ENCODE measurements around the gene MEG3.

The MEG3 gene

DNA sequence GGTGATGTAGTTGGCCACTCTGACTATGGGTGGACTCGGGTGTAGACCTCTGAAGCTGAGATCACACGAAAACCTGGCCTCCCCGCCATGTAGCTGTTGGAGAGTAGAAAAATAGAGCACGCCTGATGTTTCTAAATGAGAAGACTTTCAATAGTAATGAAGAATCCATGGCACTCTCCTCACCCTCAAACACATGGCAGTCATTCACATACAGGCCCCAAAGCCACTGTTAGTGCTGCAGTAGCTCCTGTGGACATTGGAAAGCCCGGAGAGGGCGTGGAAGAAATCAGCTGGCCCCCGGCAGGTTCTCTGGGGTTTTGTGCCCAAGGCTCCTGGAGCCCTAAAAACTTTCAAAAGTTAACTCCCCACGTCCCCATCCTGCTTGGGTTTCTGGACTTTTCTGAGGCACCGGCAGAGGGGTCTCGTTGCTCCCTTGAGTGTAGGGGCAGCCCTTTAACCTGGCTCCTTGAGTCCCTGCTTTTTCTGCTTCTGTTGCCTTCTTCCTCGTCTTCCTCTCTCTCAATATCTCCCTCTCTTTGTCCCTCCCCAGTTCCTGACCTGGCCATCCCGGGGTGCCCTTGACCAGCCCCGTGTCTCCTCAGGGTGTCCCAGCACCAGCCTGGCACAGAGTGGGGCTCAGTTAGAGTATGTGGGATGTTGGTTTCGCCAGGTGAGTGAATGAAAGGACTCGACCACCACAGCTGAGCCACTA is 8.3 kb downstream of the MEG3 start:
- no peak for DNase-seq

DNA sequence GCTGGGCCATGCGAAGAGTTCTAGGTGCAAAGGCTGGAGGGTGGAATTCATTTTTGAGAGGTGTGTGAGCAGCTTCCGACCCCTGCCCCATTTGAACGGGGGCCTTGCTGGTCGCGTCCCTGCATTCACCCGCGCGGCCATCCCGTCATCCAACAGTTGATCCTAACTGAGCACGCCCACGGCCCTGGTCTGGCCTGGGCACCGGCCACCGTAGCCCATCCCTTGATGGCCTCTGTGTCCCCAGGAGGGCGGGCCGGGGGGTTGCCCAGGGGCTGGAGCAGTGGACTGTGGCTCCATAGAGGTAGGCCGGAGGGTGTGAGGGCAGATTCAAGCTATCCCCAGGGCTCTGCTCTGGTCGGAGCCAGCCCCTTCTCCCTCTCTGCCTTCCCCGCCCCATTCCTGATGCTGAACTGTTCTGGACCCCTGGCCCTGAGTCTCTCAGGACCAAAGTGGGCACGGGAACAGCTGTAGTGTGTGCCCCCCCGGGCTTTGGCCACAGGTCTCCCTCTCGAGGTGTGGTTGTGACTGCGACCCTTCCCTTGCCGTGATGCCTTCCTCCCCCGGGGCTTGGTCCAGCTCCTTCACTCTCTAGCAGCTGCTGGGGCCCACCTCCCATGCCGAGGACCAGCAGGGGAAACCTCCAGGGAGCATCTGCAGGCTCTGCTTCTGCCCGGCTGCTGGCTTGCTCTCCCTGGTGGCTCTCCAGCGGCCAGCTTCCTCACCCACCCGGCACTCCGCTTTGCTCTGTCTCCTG is 9.1 kb downstream of the MEG3 start:
- no peak for DNase-seq

DNA sequence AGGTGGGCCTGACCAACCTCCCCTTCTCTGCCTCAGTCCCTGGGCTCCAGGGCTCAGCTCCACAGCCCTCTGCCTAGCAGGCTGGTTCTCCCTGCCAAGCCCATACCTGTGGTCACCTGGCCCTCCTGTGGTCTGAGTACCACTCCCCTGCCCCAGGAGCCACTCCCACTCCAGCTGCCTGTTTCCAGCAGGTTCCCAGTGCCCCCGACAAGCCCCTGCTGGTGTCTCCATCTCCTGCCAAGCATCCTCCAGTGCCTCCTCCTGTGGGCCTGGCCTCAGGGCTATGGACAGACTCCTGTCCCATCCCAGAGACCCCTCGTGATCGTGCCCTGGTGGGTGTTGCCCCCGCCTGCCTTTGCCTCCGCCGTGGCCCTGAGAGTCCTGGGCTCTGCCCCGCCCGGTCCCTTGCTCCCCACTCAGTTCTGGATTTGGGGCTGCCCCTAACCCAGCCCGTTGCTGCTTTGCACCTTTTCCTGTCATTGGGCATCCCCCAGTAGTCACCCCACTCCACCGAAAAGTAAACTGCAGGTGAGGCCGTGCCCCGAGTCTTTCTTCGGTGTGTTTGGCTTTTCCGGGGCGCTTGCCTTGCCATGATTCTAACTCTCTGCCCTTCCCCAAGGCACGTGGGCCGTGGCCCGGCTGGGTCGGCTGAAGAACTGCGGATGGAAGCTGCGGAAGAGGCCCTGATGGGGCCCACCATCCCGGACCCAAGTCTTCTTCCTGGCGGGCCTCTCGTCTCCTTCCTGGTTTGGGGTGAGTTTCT is 9.8 kb downstream of the MEG3 start:
- DNase-seq, result no peak

DNA sequence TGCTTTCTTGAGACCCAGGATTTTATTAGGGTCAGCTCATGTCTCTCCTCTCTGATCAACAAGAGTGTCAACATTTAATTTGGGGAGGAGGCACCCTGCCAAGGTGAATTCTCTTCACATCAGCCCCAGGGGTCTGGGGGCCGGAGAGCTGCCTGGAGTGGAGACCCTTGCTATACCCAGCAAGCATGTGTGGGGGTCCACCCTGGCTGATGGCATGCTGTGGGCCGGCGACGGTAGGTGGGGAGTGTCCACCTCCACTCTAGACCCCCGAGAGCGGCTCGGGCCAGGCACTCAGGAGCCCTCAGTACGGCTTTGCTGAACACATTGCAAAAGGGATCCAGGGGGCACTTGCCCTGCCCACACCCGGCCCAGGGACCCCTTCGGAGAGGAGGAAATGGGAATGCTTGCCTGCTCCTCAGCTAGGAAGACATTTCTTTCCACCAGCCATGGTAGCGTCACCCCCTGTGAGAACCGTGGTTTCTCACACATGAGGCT is 10.4 kb downstream of the MEG3 start:
- no peak for DNase-seq

DNA sequence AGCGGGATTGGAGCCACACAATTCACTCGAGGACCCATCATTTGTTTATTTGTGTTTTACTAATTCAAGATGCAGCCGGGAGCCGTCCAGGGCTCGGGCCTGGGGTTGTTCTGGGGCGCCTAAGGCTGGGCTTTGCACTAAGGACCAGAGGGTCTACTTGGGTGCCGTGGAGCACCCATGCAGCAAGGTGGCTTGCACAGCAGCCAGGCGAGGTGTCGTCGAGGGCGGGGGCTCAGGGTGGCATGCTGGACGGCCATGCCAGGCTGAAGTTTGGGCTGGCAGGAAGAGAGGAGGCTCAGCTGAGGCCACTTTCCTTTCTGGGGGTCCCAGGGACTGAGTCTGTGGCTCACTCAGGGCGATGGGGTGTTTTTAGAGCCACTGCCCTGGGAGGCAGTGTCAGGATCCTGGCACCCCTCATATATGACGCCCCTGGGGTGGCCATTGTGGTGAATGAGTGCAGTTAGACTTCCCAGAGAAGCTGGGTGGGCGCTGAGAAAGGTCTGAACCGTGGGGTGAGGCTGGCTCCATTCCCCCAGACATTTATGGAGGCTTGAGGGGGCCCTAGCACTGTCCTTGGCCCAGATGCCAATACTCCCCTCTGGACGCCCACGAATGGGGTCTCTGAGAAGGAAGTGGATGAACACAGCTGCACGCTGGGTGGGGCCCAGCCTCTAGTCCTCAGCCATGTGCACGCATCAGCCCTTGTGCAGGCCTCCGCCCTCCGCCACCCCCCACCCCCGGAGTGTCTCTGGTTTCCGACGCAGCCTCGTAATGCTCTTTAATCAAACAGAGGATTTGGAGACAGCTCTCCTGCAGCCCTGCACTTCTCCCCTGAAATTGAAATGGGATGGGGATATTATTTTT is 11.3 kb downstream of the MEG3 start:
- DNase-seq, result peak; percentile 71

DNA sequence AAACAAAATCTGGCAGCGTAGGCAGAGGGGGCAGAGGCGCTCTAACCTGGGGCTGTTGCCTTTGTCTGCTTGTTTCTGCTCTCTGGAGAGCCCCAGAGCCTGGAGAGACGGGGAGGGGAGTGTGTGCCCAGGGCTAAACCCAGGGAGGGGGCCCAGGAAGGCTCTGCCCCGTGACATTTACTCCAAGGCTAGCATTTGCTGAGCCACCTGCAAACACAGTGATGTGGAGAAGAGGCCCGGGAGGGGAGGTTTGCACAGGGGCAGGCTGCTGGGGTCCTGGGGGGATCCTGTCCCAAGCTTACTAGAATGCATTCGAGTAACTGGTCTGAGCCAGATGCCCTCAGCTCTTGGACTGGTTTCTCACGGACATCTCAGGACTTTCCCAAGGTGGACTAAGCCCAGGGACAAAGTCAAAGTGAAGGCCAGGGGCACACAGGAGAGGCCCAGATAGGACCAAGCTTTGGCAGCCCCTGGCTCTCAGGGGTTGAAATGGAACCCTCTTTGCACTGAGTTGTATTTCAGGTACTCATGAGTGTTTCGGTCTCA is 12.0 kb downstream of the MEG3 start:
- DNase-seq, result no peak

DNA sequence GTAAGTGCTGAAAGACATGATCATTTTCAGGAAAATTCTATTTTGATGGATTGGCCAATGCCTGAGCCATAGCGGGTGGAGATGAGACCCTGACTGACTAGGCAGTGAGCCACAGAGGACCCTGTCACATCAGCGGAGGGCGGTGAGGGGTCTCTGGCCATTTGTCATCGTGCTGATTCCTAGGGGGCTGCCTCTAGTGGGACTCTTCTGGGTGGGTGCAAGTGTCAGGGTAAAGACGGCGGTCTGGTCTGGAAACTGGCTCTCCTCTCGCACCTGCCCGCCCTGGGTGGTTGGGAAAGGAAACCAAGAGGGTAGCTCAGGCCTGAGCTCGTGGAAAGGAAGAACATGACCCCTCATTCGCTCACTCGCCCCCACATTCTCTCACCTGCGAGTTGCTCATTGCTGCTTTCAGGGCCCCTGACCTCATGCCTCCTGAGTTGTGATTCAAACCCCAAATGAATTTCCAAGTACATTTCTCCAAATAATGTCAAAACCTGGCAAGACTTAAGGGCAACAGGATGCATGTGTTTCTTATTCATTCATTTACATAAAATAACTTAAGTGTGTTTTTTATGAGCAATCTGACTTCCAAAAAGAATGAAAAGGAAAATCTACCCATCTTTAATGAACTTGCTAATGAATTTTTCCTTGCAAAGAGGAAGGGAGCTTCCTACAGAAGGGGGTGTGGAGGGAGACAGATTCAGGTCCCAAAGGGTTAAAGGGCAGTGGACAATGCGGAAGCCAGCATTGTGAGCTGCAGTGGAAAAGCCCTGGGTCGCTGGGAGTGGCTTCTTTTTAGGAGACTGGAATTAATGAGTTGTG is 12.8 kb downstream of the MEG3 start:
- DNase-seq, result no peak

DNA sequence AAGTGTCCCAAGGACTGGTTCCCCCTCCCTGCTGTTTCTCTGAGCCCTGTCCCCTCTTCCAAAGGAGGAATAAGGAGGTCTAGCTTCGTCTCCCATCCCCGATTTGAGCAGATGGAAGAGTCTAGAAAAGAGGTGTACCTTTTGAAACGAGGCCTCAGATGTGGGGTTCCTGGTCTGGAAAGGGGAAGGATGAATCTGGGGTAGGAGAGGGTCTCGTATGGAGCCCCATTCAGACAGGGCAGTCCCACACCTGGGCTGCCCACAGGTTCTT is 13.3 kb downstream of the MEG3 start:
- no peak for DNase-seq

DNA sequence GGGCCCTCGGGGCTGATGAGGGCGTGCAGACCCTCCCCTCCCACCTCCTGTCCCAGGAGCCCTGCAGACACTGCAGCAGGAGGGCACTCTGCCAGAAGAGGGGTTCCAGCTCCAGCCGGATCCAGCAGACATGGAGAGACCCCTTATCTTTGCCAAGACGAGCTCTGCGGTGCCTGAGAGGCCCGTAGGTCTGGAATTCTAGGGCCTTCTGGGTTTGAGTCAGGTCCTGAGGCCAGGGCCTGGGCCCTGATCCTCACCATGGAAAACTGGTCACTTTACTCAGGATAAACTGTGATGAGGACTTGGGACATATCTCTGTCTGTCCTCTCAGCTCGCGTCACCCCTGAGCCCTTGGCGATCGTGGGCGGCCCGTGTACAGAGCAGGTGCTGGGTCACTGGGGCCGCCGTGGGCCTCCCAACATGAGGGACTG is 13.8 kb downstream of the MEG3 start:
- DNase-seq, result no peak

DNA sequence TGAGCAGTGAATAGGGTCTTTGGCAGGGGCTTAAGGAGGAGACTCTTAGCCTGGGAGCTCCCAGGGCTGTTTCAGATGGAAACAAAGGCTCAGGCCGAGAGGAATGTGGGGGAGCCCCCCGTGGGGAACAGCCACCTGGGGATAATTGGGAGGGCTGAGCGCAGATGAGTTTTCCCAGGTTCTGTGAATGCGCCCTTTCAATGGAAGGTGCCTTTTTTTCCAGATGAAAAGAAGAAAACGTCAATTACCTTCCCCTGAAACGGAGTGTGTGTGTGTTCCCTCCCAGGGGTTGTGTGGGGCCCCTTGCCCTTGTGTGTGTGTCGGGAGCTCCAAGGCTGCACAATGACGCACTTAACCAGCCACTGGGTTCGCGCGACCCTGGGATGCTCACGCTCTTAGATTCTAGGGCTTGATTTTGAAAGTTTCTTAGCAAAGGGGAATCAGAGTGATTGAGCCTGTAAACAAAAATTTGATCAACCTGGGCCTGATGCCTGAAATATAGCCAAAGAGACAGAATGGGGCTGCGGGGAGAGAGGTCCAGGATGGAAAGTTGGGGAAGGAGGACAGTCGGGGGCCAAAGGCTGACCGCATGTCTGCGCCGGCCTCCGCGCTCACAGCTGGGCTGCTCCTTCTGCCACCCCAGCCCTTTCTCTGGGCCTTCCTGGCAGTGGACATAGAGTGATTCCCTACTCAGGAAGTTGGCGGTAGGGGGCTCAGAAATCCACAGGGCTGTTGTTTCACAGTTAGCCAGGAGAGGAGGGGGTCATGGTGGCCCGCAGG is 14.6 kb downstream of the MEG3 start:
- no peak for DNase-seq

DNA sequence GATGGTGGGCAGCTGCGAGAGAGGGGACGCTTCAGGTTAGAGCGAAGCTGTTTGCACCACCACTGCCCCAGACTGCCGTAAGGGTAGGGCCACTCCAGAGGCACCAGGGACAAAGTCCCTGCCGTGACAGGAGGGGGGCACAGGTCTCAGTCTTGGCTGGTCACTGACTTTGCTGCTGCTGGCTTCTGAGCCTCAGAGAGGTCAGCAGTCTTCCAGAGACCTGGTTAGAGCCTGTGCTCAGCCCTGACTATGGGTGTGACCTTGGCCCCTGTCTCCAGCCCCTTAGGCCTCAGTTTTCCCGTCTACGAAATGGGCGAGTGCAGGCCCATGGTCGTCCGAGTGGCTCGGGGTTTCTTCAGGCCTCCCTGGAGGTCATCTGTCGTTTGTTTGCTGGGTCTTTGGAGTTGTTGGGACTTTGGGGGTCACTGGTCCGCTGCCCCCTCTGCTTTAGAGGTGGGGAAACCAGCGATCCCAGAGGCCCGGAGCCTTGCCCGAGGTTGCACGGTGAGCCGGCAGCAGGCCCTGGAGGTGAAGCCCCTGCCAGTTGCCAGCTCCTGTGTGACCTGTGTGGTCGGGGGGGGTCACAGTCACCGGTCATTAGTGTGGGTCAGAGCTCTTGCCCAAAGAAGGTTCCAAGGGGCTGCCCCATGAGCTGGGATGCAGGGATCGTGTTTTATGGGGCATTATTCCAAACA is 15.3 kb downstream of the MEG3 start:
- no peak for DNase-seq

DNA sequence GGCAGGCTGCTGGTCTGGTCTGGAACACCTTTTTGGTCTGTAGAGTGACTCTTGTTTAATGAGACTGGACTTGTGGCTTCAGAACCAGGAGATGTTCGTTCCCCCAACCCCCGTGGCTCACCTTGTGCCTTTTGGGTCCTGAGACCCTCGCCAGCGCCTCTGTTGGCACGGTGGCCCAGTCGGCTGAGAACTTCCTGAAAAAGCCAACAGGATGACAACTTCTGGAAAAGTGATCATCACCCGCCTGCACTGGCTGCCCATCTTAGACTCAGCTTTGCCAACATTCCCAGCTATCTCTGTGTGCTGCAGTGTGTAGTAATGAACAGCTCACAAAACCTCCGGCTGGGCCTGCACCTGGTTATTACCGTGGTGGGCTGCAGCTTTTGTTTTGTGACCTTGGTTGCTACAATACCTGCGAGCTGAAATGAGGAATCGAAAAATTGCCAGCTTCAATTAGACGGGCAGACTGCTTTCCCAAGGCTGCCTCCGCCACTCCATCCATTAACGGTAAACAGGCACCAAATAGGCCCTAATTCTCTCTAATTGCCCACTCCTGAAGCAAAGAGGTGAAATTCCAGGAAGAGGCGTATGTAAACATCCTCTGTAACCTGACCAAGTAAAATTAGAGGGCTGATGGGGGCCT is 16.0 kb downstream of the MEG3 start:
- DNase-seq, result peak; percentile 36

DNA sequence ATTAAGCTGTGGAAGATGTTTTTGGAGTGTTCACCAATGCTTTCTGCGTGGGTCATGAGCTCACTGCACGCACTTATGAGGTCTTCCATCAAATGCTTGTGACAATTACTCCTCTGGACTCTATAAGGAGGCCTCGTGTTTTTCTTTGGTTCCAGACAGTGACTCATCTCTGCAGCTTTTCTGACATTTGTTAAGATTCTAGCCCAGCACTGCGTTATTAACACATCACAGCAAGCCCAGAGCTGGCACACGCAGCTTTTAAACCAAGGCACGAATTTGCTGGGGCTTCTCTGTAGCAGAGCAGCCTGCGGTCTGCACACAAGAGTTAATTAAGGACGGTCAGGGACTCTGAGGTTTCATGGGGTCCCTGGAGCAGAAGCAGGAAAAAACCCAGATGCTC is 16.9 kb downstream of the MEG3 start:
- peak; percentile 50 for DNase-seq

DNA sequence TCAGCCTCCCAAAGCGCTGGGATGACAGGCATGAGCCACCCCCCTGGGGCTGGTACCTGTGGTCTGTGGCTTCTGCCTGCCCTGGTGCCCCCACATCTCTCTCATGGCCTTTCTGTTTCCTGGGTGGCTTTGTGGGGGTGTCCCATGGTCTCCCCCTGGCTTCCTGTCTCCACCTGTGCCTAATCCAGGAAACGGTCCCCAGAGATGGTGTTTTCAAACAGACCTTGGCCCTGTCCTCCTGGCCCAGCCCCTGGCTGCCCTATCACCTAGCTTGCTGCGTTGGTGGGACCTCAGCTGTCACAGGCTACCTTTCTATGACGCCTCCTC is 18.1 kb downstream of the MEG3 start:
- no peak for DNase-seq

DNA sequence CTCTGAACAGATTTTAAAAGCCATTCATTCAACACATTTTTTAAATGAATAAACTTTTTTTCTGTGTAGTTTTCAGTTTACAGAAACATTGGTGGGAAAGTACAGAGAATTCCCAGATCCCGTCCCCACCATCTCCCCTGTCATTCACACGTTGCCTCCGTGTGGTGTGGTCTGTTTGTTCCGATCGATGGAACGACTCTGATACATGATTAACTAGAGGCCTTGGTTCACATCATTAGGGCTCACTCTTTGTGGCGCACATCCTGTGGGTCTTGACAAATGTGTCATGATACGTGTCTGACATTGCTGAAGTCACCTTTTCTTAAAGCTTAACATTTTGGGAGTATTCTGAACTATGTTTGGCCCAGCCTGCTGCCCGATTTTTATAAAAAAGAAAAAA is 18.5 kb downstream of the MEG3 start:
- no peak for DNase-seq

DNA sequence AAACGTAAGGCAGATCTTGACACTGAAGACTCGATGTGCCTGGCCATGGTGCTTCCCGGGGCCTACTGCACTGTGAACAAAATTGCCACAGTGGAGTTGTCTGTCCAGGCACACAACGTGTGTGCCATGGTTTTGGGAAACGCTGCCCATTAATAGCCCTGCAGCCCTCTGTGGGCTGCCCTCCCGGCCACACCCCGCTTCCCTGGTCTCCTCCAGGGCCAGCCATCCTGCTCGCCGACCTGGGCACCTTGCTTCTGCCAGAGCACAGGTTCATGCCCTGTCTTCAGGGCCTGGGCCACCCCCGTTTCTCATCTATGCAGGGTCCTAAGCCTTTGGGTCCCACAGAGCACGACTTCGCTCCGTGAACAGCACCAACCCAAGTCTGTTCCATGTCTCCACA is 18.9 kb downstream of the MEG3 start:
- peak; percentile 25 for DNase-seq

DNA sequence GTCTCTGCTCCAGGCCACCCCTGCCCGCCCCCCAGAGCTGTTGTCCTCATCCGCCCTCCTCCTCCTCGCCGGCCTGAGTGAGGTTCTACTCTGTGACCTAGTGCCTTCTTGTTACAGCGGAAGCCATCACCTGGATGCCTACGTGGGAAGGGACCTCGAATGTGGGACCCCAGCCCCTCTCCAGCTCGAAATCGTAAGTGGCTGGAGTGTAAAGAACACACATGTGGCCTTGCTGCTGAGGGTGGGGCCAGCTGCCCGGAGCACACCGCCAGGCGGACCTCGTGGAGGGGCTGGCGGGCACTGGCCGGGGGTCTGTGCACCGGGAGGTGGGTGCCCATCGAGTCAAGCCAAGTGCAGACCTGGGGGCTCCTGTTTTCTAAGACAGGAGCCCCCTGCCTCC is 19.4 kb downstream of the MEG3 start:
- peak; percentile 34 for DNase-seq

DNA sequence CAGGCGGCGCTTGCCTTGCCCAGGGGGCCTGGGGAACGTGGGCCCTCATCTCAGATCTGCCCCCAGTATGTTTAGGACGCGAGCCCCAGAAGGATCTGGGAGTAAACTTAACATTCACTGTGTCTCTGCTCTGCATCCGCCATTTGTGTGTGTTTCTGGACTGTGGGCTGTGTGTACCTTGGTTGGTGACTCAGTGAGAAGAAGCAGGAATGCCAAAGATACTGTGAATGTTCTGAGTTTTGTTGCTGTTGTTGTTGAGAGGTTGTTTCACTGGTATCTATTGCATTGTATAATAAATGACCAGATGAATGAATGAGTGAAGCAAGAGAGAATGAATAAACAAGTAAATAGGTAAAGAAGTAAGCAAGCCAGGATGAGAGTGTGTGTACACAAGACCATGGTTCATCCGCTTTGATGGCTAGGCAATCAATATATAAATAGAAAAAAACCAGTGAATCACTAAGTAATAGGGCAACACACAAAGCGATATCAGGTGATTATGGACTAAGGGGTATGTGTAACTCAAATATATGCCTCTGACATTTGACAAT is 20.5 kb downstream of the MEG3 start:
- DNase-seq, result no peak

DNA sequence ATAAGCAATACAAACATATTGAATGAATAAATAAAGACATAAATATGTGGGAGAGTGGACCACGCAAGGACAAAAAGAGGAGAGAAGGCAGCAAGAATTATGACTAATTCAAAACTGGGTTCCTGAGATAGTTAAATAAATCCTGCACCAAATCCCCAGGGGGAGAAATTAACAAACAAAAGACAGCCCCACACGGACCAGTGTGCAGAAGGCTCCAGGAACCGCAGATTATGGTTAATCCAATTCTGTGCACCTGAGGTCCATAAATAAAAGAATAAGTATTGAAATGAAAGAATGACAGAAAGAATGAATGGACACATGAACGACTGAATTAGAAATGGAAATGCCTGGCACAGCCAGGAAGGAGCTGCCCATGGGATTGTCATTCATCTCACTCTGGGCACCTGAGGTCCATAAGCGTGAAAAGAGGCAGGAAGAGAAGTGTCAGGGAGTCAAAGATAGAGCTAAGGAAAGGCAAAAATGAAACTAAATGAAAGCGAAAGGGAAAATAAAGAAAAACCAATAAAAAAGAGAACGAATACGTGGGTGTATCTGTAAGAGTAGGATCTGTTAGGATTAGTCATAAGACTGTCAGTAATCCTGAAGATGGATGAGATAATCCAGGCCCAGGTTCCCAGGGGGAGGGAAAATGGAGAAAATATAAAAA is 23.3 kb downstream of the MEG3 start:
- no peak for DNase-seq
